Epithelial cell of proximal tubule (primary cell): ENCODE results near the gene HDAC9. TPM values are rescaled to one million over a fixed set of nuclear protein-coding genes. Genes with fewer than 3 reads are reported as not detected.

ENCODE experiments used
- DNase-seq: peaks from one replicate; pipeline ENCODE4 v3.0.0-alpha.2; 2011; ENCODE audit warnings: low read depth
- H3K4me3 ChIP-seq: 2 replicates; pipeline ENCODE4 v1.5.1; 2011; ENCODE audit warnings: low read depth, mild to moderate bottlenecking, low read length
- CTCF ChIP-seq: conservative IDR thresholded peaks from 2 replicates; pipeline ENCODE4 v1.5.1; 2012; ENCODE audit warnings: low read depth, mild to moderate bottlenecking, low read length
- total RNA-seq: library from RNA; depleted of rRNA; stranded (reverse); fragments of >200 nt; gene quantifications from 2 replicates; pipeline ENCODE4 v1.2.3, GENCODE V29; 2015

Gene HDAC9
- total RNA-seq, 1 donor from 2014 or later, result 35.5 TPM

GRCh38 chr7:18768256-18768655, 272.7 kb downstream of the HDAC9 start:
- no peak for DNase-seq
- H3K4me3 ChIP-seq, result no peak overlapping the region
- no peak for TF ChIP-seq CTCF

GRCh38 chr7:18770154-18770811, 274.7 kb downstream of the HDAC9 start:
- peak; percentile 57 for DNase-seq
- H3K4me3 ChIP-seq, result no peak overlapping the region
- TF ChIP-seq CTCF, result no peak

GRCh38 chr7:18770822-18771221, 275.3 kb downstream of the HDAC9 start:
- DNase-seq, result no peak
- TF ChIP-seq CTCF, result no peak
- H3K4me3 ChIP-seq, result no peak overlapping the region

GRCh38 chr7:18771834-18772566, 276.5 kb downstream of the HDAC9 start:
- peak; percentile 10 for DNase-seq
- no peak for TF ChIP-seq CTCF
- no peak overlapping the region for H3K4me3 ChIP-seq

GRCh38 chr7:18772567-18772965, 277.0 kb downstream of the HDAC9 start:
- no peak for DNase-seq
- no peak for TF ChIP-seq CTCF
- H3K4me3 ChIP-seq, result no peak overlapping the region

GRCh38 chr7:18777314-18777713, 281.8 kb downstream of the HDAC9 start:
- no peak for TF ChIP-seq CTCF
- DNase-seq, result no peak
- no peak overlapping the region for H3K4me3 ChIP-seq
